Activated T-cell treated with anti-CD3 and anti-CD28 coated beads, Interleukin-2, amount 50 U/mL, for 1 hour (primary cell): ENCODE measurements around the gene ZNRF4.
"Not testable (repeated sequence)": the region's sequence is repeated elsewhere in the genome, so short reads cannot be mapped to it uniquely, and the experiment has no call there.

Source experiments
- DNase-seq: peaks from one replicate; pipeline ENCODE4 v3.0.0-alpha.2; 2020

Gene ZNRF4

GRCh38 chr19:5478241-5478924 is 23.2 kb downstream of the ZNRF4 start:
- DNase-seq, result no peak

GRCh38 chr19:5478925-5479588 is 23.8 kb downstream of the ZNRF4 start:
- no peak for DNase-seq

- DNase-seq, result no peak
These were observed 24.7 kb downstream of the ZNRF4 start for GRCh38 chr19:5479958-5480357.

GRCh38 chr19:5480427-5480836 is 25.2 kb downstream of the ZNRF4 start:
- peak; percentile 36 for DNase-seq

GRCh38 chr19:5481957-5482356 is 26.7 kb downstream of the ZNRF4 start:
- no peak for DNase-seq

GRCh38 chr19:5484398-5485285 is 29.4 kb downstream of the ZNRF4 start:
- DNase-seq, result no peak

GRCh38 chr19:5485286-5485636 is 30.0 kb downstream of the ZNRF4 start:
- DNase-seq, result no peak

GRCh38 chr19:5485658-5486057 is 30.4 kb downstream of the ZNRF4 start:
- DNase-seq, result not testable (repeated sequence)

GRCh38 chr19:5487222-5487621 is 32.0 kb downstream of the ZNRF4 start:
- no peak for DNase-seq

- no peak for DNase-seq
These were observed 34.3 kb downstream of the ZNRF4 start for GRCh38 chr19:5489551-5489950.

GRCh38 chr19:5491565-5491964 is 36.3 kb downstream of the ZNRF4 start:
- no peak for DNase-seq

GRCh38 chr19:5492281-5492634 is 37.0 kb downstream of the ZNRF4 start:
- no peak for DNase-seq

- DNase-seq, result no peak
These were observed 37.6 kb downstream of the ZNRF4 start for GRCh38 chr19:5492635-5493409.

- no peak for DNase-seq
These were observed 39.6 kb downstream of the ZNRF4 start for GRCh38 chr19:5494773-5495172.

GRCh38 chr19:5495792-5496191 is 40.6 kb downstream of the ZNRF4 start:
- DNase-seq, result no peak

GRCh38 chr19:5497297-5497696 is 42.1 kb downstream of the ZNRF4 start:
- no peak for DNase-seq

GRCh38 chr19:5498830-5499550 is 43.8 kb downstream of the ZNRF4 start:
- DNase-seq, result no peak

GRCh38 chr19:5501907-5502306 is 46.7 kb downstream of the ZNRF4 start:
- DNase-seq, result no peak

- no peak for DNase-seq
These were observed 48.4 kb downstream of the ZNRF4 start for GRCh38 chr19:5503598-5503997.

- no peak for DNase-seq
These were observed 48.9 kb downstream of the ZNRF4 start for GRCh38 chr19:5504114-5504513.
